ENCODE measurements around the gene GCSH.

GCSH gene

DNA sequence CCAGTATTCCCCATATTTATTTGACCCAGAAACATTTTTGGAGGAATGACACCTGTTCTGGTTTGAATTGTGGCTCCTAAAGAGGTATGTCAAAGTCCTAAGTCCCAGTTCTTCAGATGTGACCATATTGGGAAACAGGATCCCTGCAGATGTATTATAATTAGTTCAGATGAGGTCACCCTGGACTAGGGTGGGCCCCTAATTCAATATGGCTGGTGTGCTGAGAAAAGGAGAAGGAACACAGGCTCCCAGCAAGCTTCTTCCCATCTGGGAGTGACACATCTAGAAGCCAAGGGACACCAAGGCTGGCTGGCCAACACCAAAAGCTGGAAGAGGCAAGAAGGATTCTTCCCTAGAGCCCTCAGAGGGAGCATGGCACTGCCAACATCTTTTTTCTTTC is 3.8 kb upstream of the GCSH start:
- no peak for DNase-seq

- DNase-seq, result no peak
Observed at GRCh38 chr16:81097230-81097629, 1.0 kb upstream of the GCSH start.

GRCh38 chr16:81096715-81097208 is 567 bp upstream of the GCSH start:
- DNase-seq, result no peak

- DNase-seq, result no peak
Observed at GRCh38 chr16:81095653-81095952, 592 bp downstream of the GCSH start.

GRCh38 chr16:81094771-81095251 is 1.4 kb downstream of the GCSH start:
- DNase-seq, result no peak

DNA sequence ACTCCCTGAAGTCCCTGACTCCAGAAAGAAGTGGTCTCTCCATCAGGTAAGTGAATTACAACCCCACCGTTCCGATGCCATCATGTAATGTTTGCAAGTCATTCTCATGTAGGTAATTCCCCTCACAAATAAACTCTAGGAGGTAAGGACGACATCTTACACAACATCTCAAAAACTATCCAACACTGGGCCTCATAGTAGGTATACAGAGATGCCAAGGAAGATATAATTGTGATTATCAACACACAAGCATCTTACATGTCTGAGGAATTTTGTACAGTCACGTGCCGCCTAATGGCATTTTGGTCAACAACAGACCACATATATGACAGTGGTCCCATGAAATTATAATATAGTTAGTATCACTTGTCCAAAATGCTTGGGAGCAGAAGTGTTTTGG is 7.4 kb downstream of the GCSH start:
- no peak for DNase-seq

- DNase-seq, result no peak
Observed at GRCh38 chr16:81081014-81081413, 15.2 kb downstream of the GCSH start.

- no peak for DNase-seq
Observed at GRCh38 chr16:81080233-81080632, 16.0 kb downstream of the GCSH start.

GRCh38 chr16:81077076-81077940 is 18.9 kb downstream of the GCSH start, which contains the start of gene C16orf46:
Gene C16orf46, minus strand, starts transcription at chr16:81077238. Its CDS starts 13,283 bp downstream, at chr16:81063955.
- DNase-seq, result peak; percentile 94 to 96

- DNase-seq, result peak; percentile 92 to 96
Observed at GRCh38 chr16:81076566-81077075, 19.6 kb downstream of the GCSH start.

GRCh38 chr16:81073560-81074330 is 22.4 kb downstream of the GCSH start:
- no peak for DNase-seq

- DNase-seq, result no peak
Observed at GRCh38 chr16:81071805-81072204, 24.4 kb downstream of the GCSH start.

- DNase-seq, result no peak
Observed at GRCh38 chr16:81070979-81071378, 25.2 kb downstream of the GCSH start.

GRCh38 chr16:81069063-81069462 is 27.1 kb downstream of the GCSH start:
- DNase-seq, result no peak

GRCh38 chr16:81067166-81067565 is 29.0 kb downstream of the GCSH start:
- DNase-seq, result no peak

DNA sequence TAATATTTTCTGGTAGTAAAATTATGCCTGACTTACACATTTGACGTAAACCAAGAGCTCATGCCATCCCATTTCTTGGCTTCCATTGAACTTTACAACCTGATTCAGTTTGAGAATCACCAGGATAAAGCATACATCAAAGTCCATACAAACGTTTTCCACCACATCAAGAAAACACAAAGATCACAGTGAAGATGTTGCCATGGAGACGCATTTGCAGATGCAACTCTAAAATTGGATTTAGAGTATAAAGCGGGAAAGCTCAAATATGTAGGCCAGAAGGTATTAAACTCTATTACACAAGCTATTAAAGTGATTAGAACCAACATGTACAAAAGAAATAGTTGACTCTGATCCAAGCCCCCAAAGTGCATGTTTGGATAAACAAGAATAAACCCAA is 29.5 kb downstream of the GCSH start:
- DNase-seq, result no peak

GRCh38 chr16:81061871-81062608 is 34.2 kb downstream of the GCSH start:
- DNase-seq, result no peak

- DNase-seq, result no peak
Observed at GRCh38 chr16:81061307-81061640, 34.9 kb downstream of the GCSH start.

DNA sequence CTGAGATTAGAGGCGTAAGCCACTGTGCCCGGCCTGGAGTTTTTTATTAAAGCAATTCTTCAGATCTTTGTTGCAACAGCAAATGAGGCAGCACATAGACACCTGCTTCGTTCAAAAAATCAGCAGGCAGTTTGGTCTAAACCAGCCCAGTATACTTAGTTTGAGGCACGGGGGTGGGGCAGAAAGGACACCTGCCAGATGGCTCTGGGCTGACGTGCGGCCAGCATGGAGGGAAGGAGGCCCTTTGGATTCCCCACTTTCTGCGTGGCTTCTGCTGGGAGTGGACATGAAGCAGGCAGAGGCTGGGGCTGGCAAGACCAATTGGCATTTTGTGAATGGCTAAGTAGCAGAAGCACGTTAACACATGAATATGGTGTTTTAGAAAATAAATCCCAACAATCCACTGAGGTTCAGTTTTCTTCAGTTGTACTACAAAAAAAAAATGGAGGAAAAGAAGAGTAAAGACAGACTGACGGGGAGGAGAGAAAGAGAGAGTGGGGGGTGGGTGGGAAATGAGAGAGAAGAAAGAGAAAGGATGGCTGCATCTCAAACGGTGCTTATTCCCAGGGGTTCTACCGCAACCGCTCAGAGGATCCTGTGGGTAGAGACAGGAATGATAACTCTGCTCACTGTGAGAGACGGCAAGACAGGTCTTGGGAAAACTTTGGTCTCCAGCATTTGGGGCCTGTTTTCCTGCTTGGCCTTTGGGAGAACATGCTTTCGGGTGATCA is 35.5 kb downstream of the GCSH start:
- no peak for DNase-seq

DNA sequence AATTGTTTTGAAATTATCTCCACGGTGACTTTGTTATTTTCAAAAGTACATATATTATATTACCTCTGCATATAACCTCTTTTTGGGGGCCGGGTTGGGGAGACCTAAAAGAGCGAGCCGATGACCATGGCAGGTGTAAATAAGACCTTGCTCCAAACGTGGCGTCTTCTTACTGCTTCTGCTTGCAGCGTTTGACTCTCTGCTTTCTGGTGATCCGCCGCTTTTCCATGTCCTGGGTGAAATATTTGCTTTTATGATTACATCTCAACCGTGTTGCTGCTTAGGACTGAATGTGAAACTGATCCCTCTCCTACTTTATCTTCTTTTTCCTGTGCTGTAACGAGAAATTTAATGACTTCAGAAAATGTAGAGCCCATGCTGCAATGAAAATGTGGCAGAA is 42.4 kb downstream of the GCSH start:
- DNase-seq, result no peak

DNA sequence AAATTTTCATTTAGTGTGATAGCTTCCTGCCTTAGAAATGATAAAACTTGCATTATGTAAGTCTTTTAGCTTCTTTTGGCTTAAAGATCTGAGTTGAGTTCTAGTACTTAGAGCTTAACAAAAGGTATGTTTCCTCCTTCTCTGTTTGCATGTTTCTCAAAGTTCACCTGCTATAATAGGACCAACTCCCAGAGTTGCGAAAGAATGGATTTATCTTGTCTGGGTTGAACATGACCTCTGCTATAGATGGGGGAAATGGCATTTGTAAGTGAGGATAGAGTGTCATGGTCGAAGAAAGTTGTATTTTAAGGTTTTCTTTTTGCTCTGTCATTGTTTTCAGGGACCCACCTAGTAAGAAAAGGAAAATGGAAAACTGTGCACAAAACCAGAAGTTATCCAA is 53.4 kb downstream of the GCSH start:
- DNase-seq, result no peak

DNA sequence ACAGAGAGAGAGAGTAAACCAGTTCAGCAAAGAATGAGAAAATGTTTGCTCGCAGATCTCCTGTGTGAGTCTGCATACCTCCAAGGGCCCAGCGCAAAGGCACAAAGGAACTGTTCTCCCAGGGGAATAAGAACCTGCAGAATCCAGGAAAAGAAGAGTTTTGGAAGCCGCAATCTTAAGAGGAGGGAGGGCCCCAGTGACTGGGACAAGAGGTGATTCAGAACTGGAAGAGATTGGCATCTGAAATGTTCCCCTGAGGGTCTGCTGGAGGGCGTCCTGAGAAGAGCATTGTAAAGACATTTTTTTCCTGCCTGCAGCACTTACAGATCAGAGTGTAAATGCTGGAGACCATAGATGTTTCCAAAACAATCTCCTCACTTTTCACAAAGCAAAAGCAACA is 54.5 kb downstream of the GCSH start:
- DNase-seq, result no peak

Data from activated CD4-positive, alpha-beta T cell treated with anti-CD3 and anti-CD28 coated beads, Interleukin-2, amount 50 U/mL, for 4 hours (primary cell).